Adrenal gland (tissue), 12 donors: ENCODE results near the gene PGP. TPM values are rescaled to one million over a fixed set of nuclear protein-coding genes. Genes with fewer than 3 reads are reported as not detected.

ENCODE experiments used
- DNase-seq, 7 donors: peaks; one replicate each; pipeline ENCODE4 v3.0.0-alpha.2; 2019 to 2020
- H3K27ac ChIP-seq, 5 donors: fragments of 200-600 bp; sonication (generic) in 4 of 5; 1 replicate in 3 of 5; 2 replicates in 2 of 5; pipeline versions ENCODE4 v1.5.1 to v1.8.0; 2016 to 2020; ENCODE audit warnings: mild to moderate bottlenecking in 1 of 5
- H3K27me3 ChIP-seq: fragments of 200-600 bp; 2 replicates; pipeline ENCODE4 v1.8.0; 2021
- H3K36me3 ChIP-seq, 2 donors: fragments of 200-600 bp; replicated peaks in 1 of 2; 1 replicate in 1 of 2; 2 replicates in 1 of 2; pipeline versions ENCODE4 v1.5.1 to v1.8.0; 2018 to 2022
- H3K4me1 ChIP-seq, 2 donors: fragments of 200-600 bp; replicated peaks in 1 of 2; 1 replicate in 1 of 2; 2 replicates in 1 of 2; pipeline versions ENCODE4 v1.5.1 to v1.8.0; 2018 to 2021
- H3K4me3 ChIP-seq, 4 donors: fragments of 200-600 bp; sonication (generic) in 3 of 4; one replicate each; pipeline ENCODE4 v1.5.1; 2016 to 2018
- H3K9me3 ChIP-seq, 3 donors: fragments of 200-600 bp; sonication (generic) in 1 of 3; replicated peaks in 1 of 3; 1 replicate in 2 of 3; 2 replicates in 1 of 3; pipeline versions ENCODE4 v1.5.1 to v1.8.0; 2016 to 2021
- CTCF ChIP-seq, 6 experiments: fragments of 450-650 bp in 4 of 6; fragments of 200-600 bp in 2 of 6; sonication (generic) in 1 of 6; IDR thresholded peaks; 1 replicate in 5 of 6; 2 replicates in 1 of 6; pipeline versions ENCODE4 v1.5.1 to v1.8.0; 2016 to 2021; ENCODE audit warnings: antibody characterized with exemption in 6 of 6, mild to moderate bottlenecking in 2 of 6, moderate library complexity in 1 of 6
- POLR2A ChIP-seq, 2 donors: fragments of 450-650 bp; IDR thresholded peaks; one replicate each; pipeline ENCODE4 v1.6.1; 2017; ENCODE audit warnings: antibody characterized with exemption in 2 of 2, mild to moderate bottlenecking in 2 of 2, moderate library complexity in 1 of 2
- WGBS, 4 donors: extraction: QIAGEN DNeasy Blood & Tissue Kit in 2 of 4; methylation state at CpG; one replicate each; pipeline versions ENCODE4 v1.1.5 to v1.1.7; 2013 to 2017; 5-methylcytosine and 5-hydroxymethylcytosine counted together
- intact Hi-C, 2 donors: fragments of 100-400 bp; cut with DNase I; formaldehyde crosslinking; loops; one replicate each; pipeline versions ENCODE4 v1.14.1 to v1.15.0; 2022 to 2023
- polyA plus RNA-seq, 3 donors: library from polyadenylated mRNA; stranded (reverse); fragments of 200-250 nt in 2 of 3; fragments of 350-450 nt in 1 of 3; fragmentation: Illumina TruSeq in 1 of 3; extraction: RNeasy Lipid Tissue Mini Kit (QIAGEN cat#74804) in 1 of 3; gene quantifications; one replicate each; pipeline ENCODE4 v1.2.3, GENCODE V29; 2013 to 2014
- total RNA-seq, 9 donors: library from RNA; depleted of rRNA in 4 of 9; stranded (reverse); fragments of >200 nt in 4 of 9; fragments of 120-200 nt in 1 of 9; fragmentation: NEBNext Ultra II Directional in 1 of 9; extraction: Animal tissue kit (Norgen Biotek cat#: 25700) in 1 of 9; gene quantifications; one replicate each; pipeline versions ENCODE4 v1.1.0 to v1.2.4, GENCODE V29; 2013 to 2023
- donor health status: healthy with polysubstance abuse.
- donor health status: Bipolar disorder and iron deficiency.
- donor health status: DM: yes; HTN: yes; CAD: no.
- donor health status: DM: no; HTN: no; CAD: no.
- donor health status: DM: no; HTN: no; CAD: no.
- donor health status: DM: yes; HTN: yes; CAD: no.

PGP gene
- total and polyA plus RNA-seq, 12 donors = 8.3 to 24.1 (median 13.6) TPM

GRCh38 chr16:2166263-2167067 lies 48.2 kb downstream of the PGP start:
- no peak for DNase-seq
- peaks cover 0 to 18% of the 10 kb centered on the region in 2 donors for H3K36me3 ChIP-seq
- H3K27me3 ChIP-seq = no peaks in the 10 kb centered on the region
- H3K4me1 ChIP-seq = peaks cover 0 to 11% of the 10 kb centered on the region in 2 donors
- TF ChIP-seq CTCF (IDR thresholded peaks at IDR 0.05) = no peak
- TF ChIP-seq POLR2A (IDR thresholded peaks at IDR 0.05) = no peak
- H3K9me3 ChIP-seq = no peaks in the 10 kb centered on the region
- H3K27ac ChIP-seq = no peak overlapping the region
- no peak overlapping the region for H3K4me3 ChIP-seq
- WGBS, 4 donors = 88 to 95% (median 92%) methylated on average over 14 to 17 of the region's 17 CpGs
- intact Hi-C loops = loop anchor here in 1 of 2 donors (10.0 kb wide), 1 partner anchor 88 kb away; the partner anchor contains the start of gene ECI1

- no peak overlapping the region for H3K4me3 ChIP-seq
- WGBS, 4 donors = 90 to 97% (median 96%) methylated on average over 2 to 12 of the region's 12 CpGs
- peaks cover 0 to 11% of the 10 kb centered on the region in 2 donors for H3K4me1 ChIP-seq
- no peaks in the 10 kb centered on the region for H3K9me3 ChIP-seq
- H3K27me3 ChIP-seq = no peaks in the 10 kb centered on the region
- TF ChIP-seq CTCF (IDR thresholded peaks at IDR 0.05) = no peak
- TF ChIP-seq POLR2A (IDR thresholded peaks at IDR 0.05) = no peak
- no peak overlapping the region for H3K27ac ChIP-seq
- no peak for DNase-seq
- H3K36me3 ChIP-seq = peaks cover 0 to 12% of the 10 kb centered on the region in 2 donors
- intact Hi-C loops = loop anchor here in 1 of 2 donors (10.0 kb wide), 1 partner anchor 89 kb away; the partner anchor contains the start of gene ECI1
Observed at GRCh38 chr16:2165861-2166260, 48.8 kb downstream of the PGP start.

GRCh38 chr16:2163211-2163881 lies 51.3 kb downstream of the PGP start:
- Histone ChIP-seq H3K9me3 (no peaks in the 10 kb centered on the region), H3K4me1 (peaks cover 0 to 25% of the 10 kb centered on the region in 2 donors), H3K4me3 (no peak overlapping the region), H3K36me3 (peaks cover 0 to 12% of the 10 kb centered on the region in 2 donors), H3K27ac (peak overlapping the region in 1 of 5 donors; percentile 12), H3K27me3 (no peaks in the 10 kb centered on the region)
- 64 to 74% (median 69%) methylated on average over 9 to 26 of the region's 26 CpGs for WGBS, 4 donors
- intact Hi-C loops = loop anchor here in 1 of 2 donors (10.0 kb wide), 1 partner anchor 91 kb away; the partner anchor contains the start of gene ECI1
- DNase-seq = peak in 1 of 7 donors; percentile 41
- TF ChIP-seq POLR2A (IDR thresholded peaks at IDR 0.05) (no peak), CTCF (IDR thresholded peaks at IDR 0.05) (no peak)

GRCh38 chr16:2162676-2163118 lies 51.9 kb downstream of the PGP start:
- WGBS, 4 donors = 81 to 93% (median 87%) methylated on average over 3 to 13 of the region's 13 CpGs
- Histone ChIP-seq H3K36me3 (peaks cover 0 to 12% of the 10 kb centered on the region in 2 donors), H3K27ac (peak overlapping the region in 1 of 5 donors; percentile 12), H3K9me3 (no peaks in the 10 kb centered on the region), H3K4me3 (no peak overlapping the region), H3K4me1 (peaks cover 0 to 31% of the 10 kb centered on the region in 2 donors), H3K27me3 (no peaks in the 10 kb centered on the region)
- TF ChIP-seq CTCF (IDR thresholded peaks at IDR 0.05) (no peak), POLR2A (IDR thresholded peaks at IDR 0.05) (no peak)
- no peak for DNase-seq
- intact Hi-C loops = loop anchor here in 1 of 2 donors (10.0 kb wide), 1 partner anchor 92 kb away; the partner anchor contains the start of gene ECI1
